GM03348 (cell line): Measurements from ENCODE around the gene CRNKL1.
A peak's percentile ranks its signal among the peaks of the same experiment; 100 is the strongest.

Experiments
- DNase-seq: peaks from one replicate; pipeline ENCODE4 v3.0.0; 2012; ENCODE audit warnings: low spot score

The CRNKL1 gene

GRCh38 chr20:20052074-20052970 lies at the start of gene CRNKL1, which contains the start of gene CFAP61:
TSS of gene CRNKL1 (minus strand) at chr20:20052466. CDS start at chr20:20052342, 124 bp downstream.
TSS of gene CFAP61 (plus strand) at chr20:20052532. CDS start at chr20:20056654, 4,122 bp downstream.
- peak; percentile 95 for DNase-seq

GRCh38 chr20:20100881-20101280 lies 48.6 kb upstream of the CRNKL1 start:
- no peak for DNase-seq

- no peak for DNase-seq
These were observed 44.2 kb upstream of the CRNKL1 start for GRCh38 chr20:20096421-20096820.

- no peak for DNase-seq
These were observed 43.0 kb upstream of the CRNKL1 start for GRCh38 chr20:20095114-20095872.

GRCh38 chr20:20094410-20094809 lies 42.1 kb upstream of the CRNKL1 start:
- DNase-seq = no peak

GRCh38 chr20:20092827-20093226 lies 40.6 kb upstream of the CRNKL1 start:
- DNase-seq = no peak

GRCh38 chr20:20089939-20090338 lies 37.7 kb upstream of the CRNKL1 start:
- DNase-seq = no peak

GRCh38 chr20:20089018-20089417 lies 36.8 kb upstream of the CRNKL1 start:
- no peak for DNase-seq

GRCh38 chr20:20085812-20086211 lies 33.5 kb upstream of the CRNKL1 start:
- DNase-seq = no peak

GRCh38 chr20:20085071-20085470 lies 32.8 kb upstream of the CRNKL1 start:
- no peak for DNase-seq

- DNase-seq = no peak
These were observed 32.1 kb upstream of the CRNKL1 start for GRCh38 chr20:20084296-20084752.

GRCh38 chr20:20083807-20084206 lies 31.5 kb upstream of the CRNKL1 start:
- peak; percentile 31 for DNase-seq

GRCh38 chr20:20079102-20079784 lies 27.0 kb upstream of the CRNKL1 start:
- no peak for DNase-seq

- no peak for DNase-seq
These were observed 25.8 kb upstream of the CRNKL1 start for GRCh38 chr20:20078041-20078440.

GRCh38 chr20:20076297-20077065 lies 24.2 kb upstream of the CRNKL1 start:
- peak; percentile 45 for DNase-seq

- no peak for DNase-seq
These were observed 22.8 kb upstream of the CRNKL1 start for GRCh38 chr20:20075032-20075431.

GRCh38 chr20:20073801-20074371 lies 21.6 kb upstream of the CRNKL1 start:
- no peak for DNase-seq

- no peak for DNase-seq
These were observed 18.8 kb upstream of the CRNKL1 start for GRCh38 chr20:20070871-20071726.

- DNase-seq = no peak
These were observed 13.1 kb upstream of the CRNKL1 start for GRCh38 chr20:20065361-20065760.
